WERI-Rb-1 (cell line): ENCODE measurements around the gene RAB34.
A peak's percentile ranks its signal among the peaks of the same experiment; 100 is the strongest.

Experiments
- DNase-seq: peaks from one replicate; pipeline ENCODE4 v3.0.0-alpha.2; 2020
- H3K27ac ChIP-seq: fragments of 250-450 bp; sonication (Bioruptor Pico); 2 replicates; pipeline ENCODE4 v1.5.1; 2020; ENCODE audit warnings: mild to moderate bottlenecking, moderate library complexity
- H3K27me3 ChIP-seq: fragments of 250-450 bp; sonication (Bioruptor Pico); 2 replicates; pipeline ENCODE4 v1.5.1; 2021; ENCODE audit warnings: mild to moderate bottlenecking, low read depth, moderate library complexity; ENCODE audit not compliant: insufficient read depth, severe bottlenecking
- H3K36me3 ChIP-seq: fragments of 250-450 bp; sonication (Bioruptor Pico); 2 replicates; pipeline ENCODE4 v1.5.1; 2020; ENCODE audit warnings: mild to moderate bottlenecking, moderate library complexity
- H3K4me3 ChIP-seq: 2 replicates; pipeline ENCODE4 v1.5.1; 2011; ENCODE audit warnings: low read depth, mild to moderate bottlenecking, control low read depth, low read length
- H3K9me3 ChIP-seq: fragments of 250-450 bp; sonication (Bioruptor Pico); 2 replicates; pipeline ENCODE4 v1.5.1; 2021; ENCODE audit warnings: mild to moderate bottlenecking, moderate library complexity; ENCODE audit not compliant: severe bottlenecking
- TF ChIP-seq, protein P1 (sequence below): IDR thresholded peaks from 2 replicates; pipeline ENCODE4 v1.5.1; 2011; ENCODE audit warnings: low read depth, mild to moderate bottlenecking, control low read depth, inconsistent platforms, low read length

Gene RAB34, protein sequence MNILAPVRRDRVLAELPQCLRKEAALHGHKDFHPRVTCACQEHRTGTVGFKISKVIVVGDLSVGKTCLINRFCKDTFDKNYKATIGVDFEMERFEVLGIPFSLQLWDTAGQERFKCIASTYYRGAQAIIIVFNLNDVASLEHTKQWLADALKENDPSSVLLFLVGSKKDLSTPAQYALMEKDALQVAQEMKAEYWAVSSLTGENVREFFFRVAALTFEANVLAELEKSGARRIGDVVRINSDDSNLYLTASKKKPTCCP

DNA sequence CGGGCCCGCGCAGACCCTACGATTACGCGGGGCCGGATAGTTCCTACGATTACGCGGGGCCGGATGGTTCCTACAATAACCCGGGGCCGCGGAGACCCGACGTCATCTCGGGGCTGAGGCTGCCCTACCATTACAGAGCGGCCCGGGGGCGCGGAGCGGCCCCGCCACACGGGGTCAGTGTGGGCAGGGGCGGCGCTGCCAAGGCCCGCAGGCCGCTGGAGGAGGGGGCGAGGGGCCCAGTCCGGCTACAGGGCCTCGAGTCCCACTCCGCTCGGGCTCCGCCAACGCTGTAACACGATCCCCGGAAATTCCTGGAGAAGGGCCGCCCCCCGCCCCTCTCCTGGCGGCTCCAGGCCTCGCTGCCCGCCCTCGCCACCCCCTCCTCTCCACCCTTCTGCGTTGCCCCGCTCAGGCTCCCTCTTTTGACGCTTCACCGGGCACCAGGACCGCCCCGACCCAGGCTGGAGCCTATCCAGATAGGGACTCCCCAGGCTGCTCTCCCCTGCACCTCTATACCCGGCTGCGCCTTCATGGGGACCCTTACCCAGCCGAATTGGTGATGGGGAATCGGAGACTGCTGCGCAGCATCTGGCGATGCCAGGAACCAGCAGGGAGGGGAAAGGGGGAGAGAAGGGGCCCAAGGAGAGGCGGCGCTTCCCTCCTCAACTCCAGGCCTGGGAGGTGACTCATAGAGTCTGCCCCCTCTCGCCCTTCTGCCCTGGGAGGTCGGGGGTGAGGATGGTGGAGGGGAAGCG, at the start of gene RAB34:
Gene RAB34 (minus strand): TSS at position 291 of the 755 bp plus-strand sequence. CDS start 602 bp downstream, outside the sequence.
- TF ChIP-seq, protein P1, sequence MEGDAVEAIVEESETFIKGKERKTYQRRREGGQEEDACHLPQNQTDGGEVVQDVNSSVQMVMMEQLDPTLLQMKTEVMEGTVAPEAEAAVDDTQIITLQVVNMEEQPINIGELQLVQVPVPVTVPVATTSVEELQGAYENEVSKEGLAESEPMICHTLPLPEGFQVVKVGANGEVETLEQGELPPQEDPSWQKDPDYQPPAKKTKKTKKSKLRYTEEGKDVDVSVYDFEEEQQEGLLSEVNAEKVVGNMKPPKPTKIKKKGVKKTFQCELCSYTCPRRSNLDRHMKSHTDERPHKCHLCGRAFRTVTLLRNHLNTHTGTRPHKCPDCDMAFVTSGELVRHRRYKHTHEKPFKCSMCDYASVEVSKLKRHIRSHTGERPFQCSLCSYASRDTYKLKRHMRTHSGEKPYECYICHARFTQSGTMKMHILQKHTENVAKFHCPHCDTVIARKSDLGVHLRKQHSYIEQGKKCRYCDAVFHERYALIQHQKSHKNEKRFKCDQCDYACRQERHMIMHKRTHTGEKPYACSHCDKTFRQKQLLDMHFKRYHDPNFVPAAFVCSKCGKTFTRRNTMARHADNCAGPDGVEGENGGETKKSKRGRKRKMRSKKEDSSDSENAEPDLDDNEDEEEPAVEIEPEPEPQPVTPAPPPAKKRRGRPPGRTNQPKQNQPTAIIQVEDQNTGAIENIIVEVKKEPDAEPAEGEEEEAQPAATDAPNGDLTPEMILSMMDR: no peak
- DNase-seq: no peak
- Histone ChIP-seq H3K36me3 (peaks cover 29% of the 10 kb centered on the region), H3K27me3 (no peaks in the 10 kb centered on the region), H3K9me3 (no peaks in the 10 kb centered on the region), H3K27ac (no peak within 1 kb of the TSS; the same call in 1 of the 2 replicates), H3K4me3 (no peak within 1 kb of the TSS)

GRCh38 chr17:28765038-28765437, 47.4 kb upstream of the RAB34 start:
- Histone ChIP-seq H3K27ac (no peak overlapping the region), H3K27me3 (no peaks in the 10 kb centered on the region), H3K36me3 (peaks cover 43% of the 10 kb centered on the region), H3K9me3 (no peaks in the 10 kb centered on the region), H3K4me3 (no peak overlapping the region)
- TF ChIP-seq, protein P1: no peak
- DNase-seq: no peak

GRCh38 chr17:28763804-28764266, 46.2 kb upstream of the RAB34 start:
- TF ChIP-seq, protein P1: peak; percentile 56
- H3K9me3 ChIP-seq: no peaks in the 10 kb centered on the region
- peak; percentile 69 for DNase-seq
- no peaks in the 10 kb centered on the region for H3K27me3 ChIP-seq
- peaks cover 53% of the 10 kb centered on the region for H3K36me3 ChIP-seq
- no peak overlapping the region for H3K27ac ChIP-seq
- H3K4me3 ChIP-seq: no peak overlapping the region

DNA sequence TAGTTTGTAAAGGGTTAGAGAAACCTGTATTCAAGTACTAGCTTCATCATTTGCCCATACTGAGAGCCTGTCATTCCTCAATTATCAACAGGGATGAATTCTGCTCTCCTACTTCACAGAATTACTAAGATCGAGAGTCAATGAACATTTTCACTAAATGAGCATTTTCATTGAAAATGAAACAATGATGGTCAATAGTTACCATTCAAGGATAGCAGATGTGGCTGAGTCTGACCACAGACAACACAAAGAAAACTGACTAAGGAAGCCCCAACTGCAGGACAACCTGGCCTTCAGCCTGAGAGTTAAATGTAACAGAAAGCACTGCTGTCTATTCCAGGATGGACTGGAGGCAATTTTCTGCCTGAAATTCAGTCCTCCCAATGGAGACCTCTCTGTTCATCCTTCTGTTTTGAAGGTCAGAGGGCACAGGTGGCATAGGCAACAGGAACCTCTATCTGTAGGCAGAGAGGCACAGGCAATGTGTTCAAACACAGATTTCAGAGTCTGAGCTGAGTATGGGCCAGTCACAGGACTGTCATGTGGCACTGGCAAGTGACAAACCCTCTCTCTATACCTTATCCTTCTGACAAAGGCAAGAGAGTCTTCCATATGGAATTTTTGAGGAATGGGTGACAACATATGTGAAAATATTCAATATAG, 45.6 kb upstream of the RAB34 start:
- Histone ChIP-seq H3K27me3 (no peaks in the 10 kb centered on the region), H3K36me3 (peaks cover 59% of the 10 kb centered on the region), H3K4me3 (no peak overlapping the region), H3K9me3 (no peaks in the 10 kb centered on the region), H3K27ac (no peak overlapping the region)
- DNase-seq: no peak
- TF ChIP-seq, protein P1: no peak

DNA sequence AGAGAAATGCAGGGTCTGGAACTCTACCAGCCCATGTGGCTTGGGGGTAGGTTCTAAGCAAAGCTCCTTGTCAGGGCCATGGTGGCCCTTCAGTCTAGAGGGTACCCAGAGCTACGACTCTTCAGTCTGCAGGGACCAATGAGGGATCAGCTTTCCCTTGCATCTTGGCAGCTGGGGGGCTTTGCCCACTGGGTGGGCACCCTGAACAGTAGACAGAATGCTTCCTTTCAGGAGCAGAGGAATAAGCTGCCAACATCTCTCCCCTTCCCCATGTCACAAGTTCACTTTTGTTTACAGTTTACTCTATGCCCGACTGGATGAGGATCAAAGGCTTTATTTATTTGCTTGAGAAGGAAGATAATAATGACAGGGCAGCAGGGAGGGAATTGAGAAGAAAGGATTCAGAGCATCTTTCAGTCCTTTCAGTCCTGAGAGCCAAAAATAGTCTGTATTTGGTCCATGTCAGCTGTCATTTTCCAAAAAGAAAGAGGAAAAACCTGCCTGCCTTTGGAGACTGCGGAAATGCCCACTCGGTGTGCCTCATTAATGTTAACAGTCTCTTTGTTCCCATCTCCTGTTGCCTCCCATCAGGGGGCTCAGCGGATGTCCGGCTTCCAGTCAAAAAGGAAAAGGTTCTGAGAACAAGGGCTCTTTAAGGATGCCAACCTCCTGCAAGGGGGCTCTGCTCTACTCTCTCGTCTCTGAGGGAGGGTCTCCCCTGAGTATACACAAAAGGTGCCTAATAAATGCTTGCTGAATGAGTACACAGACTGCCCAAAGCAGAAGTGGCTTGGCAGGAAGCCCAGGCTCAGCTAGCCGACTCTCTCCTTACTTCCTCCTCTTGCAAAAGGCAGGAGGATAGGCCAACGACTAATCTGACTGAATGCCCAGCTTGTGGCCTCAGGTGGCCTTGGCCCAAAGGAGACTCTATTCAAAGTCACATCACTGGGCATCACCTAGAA, 43.2 kb upstream of the RAB34 start:
- TF ChIP-seq, protein P1: no peak
- Histone ChIP-seq H3K27ac (no peak overlapping the region), H3K4me3 (no peak overlapping the region), H3K27me3 (no peaks in the 10 kb centered on the region), H3K36me3 (peaks cover 59% of the 10 kb centered on the region), H3K9me3 (no peaks in the 10 kb centered on the region)
- no peak for DNase-seq
